GM23248 (cell line): Measurements from ENCODE around the gene CDX1.

Source experiments
- EZH2 ChIP-seq: fragments of 200-600 bp; sonication (generic); IDR thresholded peaks from 2 replicates; pipeline ENCODE4 v1.6.1; 2018; ENCODE audit warnings: antibody characterized with exemption, mild to moderate bottlenecking; ENCODE audit not compliant: insufficient read depth, poor library complexity, severe bottlenecking
- EZH2phosphoT487 ChIP-seq: fragments of 200-600 bp; sonication (generic); IDR thresholded peaks from 2 replicates; pipeline ENCODE4 v1.6.1; 2018; ENCODE audit warnings: antibody characterized with exemption, moderate library complexity, mild to moderate bottlenecking, low read depth; ENCODE audit not compliant: insufficient read depth

- TF ChIP-seq EZH2 (no peak), EZH2phosphoT487 (no peak)
These were observed 61.2 kb downstream of the CDX1 start for GRCh38 chr5:150227606-150228273.
